Measurements from ENCODE around the gene IGF2BP2.

DNA sequence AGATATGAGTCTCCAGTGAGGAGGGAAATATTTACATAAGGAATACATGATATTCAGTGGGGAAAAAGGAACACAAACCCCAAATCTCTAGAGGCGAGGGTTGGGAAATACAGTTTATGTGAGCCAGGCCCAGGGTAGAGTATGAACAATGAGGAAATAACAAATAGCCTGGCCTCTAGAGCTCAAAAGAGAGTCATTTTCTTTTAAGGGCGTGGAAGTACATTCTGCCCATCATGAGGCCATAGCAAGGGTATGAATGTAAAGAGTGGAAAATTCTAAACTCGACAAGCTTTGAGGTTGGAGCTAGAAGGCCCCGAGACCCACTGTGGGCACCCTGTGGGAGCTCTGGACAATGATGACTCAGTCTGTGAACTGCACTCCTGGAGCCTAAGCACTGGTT, 27.8 kb upstream of the IGF2BP2 start:
- no peak for TF ChIP-seq ZNF274 (IDR thresholded peaks at IDR 0.05; ENCODE audit: borderline replicate concordance, low read depth, low read length)
- no peak for TF ChIP-seq EZH2 (IDR thresholded peaks at IDR 0.05; ENCODE audit: borderline replicate concordance, low read depth, low read length)
- TF ChIP-seq TAF1 (IDR thresholded peaks at IDR 0.05; ENCODE audit: control insufficient read depth, extremely low read depth, insufficient read depth, low read length, severe bottlenecking) = no peak
- TF ChIP-seq RFX1 (IDR thresholded peaks at IDR 0.05) = no peak
